GM21390 (cell line): ENCODE data around the gene CLP1.
"Not testable (repeated sequence)": the region's sequence is repeated elsewhere in the genome, so short reads cannot be mapped to it uniquely, and the experiment has no call there.

Source experiments
- ATAC-seq: cut with Tn5 transposase; IDR thresholded peaks from one replicate; pipeline ENCODE4 v1.9.1; 2021; ENCODE audit not compliant: unreplicated experiment

The CLP1 gene

DNA sequence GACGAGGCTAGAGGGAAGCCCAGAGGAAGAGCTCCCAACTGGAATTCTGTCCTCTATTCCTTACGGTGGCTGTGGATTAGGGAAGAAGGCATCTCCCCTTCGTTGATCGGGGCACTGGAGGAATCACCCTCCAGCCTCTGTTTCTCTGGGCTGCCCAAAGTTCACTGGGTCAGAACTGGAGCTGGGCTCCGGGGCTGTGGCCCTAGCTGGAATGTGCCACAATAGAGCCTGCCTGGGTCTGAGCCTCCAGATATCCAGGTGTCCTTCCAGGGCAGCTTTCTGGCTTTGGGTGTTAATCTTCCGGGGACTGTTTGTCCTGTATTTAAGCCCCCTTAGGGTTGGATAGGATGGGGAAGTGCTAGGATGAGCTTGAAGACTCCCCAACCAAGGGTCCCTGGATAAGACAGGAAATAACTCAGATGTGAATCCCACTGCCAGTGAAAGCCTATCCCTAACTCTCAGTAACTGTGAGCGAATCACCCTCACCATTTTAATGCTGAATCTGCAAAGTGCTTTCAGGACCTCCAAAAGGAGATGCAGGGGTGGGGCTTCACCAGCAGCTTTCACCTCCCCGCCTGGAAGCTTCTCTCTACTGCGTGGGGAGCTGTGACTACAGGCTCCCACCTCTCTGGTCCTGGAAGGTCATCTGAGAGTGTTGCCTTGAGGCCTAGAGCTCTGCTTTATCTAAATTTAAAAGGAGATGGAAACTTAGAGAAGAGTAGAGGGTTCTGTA, 17.3 kb upstream of the CLP1 start:
- no peak for ATAC-seq

DNA sequence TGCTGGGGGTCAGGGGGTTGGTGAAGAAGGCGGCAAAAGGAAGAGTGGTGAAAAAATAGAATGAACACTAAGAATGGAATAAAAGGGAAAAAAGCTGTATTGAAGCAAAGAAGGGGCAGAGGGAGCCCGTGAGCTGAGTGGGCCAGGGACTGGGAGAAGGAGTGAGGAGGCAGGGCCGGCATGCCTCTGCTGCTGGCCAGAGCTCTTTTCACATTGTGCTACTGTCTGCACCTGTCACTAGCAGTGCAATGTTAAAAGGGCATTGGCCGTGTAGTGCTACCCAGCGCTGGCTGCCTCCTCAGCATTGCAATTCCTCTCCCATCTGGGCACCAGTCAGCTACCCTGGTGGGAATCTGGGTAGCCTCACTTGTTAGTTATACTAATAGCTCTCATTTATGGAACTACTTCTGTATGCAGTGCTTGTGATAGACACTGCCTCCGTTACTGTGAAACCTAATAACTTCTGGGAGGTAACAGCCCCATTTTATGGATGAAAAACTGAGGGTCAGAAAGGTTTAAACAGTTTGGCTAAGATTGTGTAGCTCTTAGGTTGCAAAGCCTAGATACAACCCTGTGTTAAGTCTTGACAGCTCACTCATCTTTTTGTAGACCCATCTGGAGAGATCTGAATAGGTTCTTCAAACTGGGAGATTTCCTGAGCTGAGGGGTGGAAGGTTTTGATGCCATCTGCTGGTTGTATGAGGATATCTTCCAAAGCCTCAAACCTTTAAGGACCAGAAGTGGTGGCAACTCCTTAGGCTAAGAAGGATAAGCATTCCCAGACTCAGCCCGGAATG, 16.4 kb upstream of the CLP1 start:
- ATAC-seq: no peak

DNA sequence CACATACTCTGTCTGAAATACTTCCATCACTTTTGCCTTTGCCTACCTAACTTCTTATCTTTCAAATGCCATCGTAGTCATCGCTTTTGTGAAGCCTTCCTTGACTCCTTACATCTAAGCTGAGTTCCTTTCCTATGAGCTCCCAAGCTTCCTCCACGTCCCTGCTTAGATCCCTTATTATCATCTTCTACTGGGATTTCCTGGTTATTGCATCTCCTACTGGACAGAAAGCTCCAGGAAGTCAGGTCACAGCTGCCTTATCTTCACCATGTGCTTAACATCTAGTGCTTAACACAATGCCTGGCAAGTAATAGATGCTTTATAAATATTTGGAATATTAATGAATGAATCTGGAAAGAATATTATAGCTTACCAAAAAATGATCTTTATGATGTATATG, 13.8 kb upstream of the CLP1 start:
- no peak for ATAC-seq

DNA sequence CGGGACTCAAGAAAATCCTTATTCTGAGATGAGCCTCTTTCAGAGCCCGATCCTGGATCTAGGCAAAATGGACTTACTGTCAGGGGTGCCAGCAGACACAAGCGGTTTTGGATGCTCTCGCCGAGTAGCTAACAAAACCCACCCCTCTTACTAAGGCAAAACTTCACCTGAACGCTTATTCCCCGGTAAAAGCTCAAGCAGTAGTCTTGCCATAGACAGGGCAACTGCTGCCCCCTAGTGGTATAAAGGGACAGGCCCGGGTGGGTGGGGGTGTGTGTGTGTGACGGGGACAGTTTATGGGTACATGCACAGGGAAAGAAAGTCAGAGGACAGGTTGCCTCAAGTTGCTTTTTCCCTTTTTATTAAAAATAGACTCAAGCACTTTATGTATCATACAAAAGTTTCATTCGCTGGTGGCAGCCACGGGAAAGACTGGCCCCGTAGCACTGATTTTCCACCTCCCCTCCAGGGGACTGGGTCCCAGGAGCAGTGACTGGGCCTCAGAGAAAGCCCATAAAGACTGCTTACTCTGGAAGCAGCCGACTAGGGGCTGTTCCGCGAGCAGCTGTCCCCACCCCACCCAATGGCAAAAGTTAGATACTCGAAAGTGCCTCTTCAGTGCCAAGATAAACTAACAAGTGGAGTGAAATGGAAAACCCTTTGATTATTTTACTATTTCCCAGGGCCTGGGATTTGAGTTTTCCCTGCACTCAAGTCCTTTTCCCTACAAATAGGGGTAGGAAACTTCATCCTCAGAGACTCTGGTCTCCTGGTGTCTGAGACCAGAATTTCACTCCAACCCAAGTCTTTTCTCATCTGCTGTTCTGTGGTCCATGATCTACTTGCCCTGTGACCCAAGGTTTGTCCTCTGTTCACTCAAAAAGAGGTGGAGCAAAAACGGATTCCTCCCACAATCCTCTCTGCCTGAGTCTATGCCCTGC, 12.5 kb upstream of the CLP1 start:
- ATAC-seq: peak; percentile 60

DNA sequence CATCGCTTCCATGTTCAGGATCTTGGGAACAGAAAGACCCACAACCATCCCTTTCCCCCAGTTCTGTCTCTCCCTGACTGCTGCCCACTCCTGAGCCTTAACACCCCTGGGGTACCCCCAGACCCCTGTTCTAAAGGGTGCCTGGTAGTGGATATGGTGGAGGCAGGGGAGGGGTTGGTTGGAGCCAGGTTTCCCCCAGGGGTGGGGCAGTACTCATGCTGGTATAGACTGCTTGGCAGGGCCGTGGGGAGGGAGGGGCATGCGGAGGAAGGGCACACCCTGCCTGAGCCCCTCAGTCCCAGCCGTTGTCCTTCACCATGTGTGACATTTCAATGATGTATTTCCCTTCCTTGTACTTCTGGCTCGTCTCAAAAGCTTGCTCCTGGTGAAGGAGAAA, 11.9 kb upstream of the CLP1 start:
- no peak for ATAC-seq

DNA sequence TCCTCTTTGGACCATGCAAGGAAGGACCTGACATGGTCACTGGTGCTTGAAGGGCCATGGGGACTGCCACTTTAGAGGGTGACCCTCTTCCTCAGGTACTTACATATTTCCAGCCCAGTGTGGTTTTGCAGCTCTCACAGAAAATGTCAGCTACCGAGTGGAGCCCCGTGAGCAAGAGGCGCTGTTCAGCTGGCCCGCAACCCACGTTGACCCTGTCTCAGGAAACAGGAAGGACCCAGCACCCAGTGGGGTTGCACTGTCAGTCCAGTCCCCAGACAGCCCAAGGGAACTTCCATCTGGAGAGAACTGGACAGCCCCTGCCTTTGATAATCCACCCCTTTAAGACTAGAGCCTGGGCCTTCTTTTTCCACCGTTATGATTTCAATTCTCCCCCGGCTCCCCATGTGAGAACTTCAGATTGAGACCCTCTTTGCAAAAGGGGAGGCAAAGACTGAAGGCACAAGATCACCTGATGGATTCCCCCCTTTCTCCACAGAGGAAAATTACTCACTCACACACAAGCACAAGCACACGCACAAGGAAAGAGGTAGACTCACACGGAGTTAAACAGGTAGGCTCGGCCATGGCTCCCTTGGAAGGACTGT, 11.3 kb upstream of the CLP1 start:
- ATAC-seq: no peak

DNA sequence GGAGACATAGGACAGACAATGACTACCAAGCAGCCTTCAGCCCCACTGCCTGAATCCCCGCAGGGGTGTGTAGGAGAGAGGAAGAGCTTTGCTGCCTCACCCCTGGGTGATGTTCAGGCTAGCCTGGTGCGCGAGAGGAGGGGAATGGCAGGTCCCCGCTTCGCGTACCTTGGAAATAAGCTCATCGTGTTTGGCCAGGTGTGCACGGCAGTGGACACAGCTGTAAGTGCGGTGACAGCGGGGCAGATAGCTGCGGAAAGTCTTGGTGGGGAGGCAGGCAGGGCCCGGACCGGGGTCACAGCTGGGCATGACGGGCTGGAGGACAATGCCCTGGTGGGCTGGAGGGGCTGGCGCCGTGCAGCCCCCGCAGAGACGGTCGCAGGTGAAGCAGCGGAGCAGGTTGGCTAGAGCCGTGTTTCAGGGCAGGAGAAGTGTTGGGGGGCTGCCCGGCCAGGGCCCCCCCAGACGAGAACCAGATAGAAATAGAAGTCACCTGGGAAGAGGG, 10.7 kb upstream of the CLP1 start:
- ATAC-seq: no peak

DNA sequence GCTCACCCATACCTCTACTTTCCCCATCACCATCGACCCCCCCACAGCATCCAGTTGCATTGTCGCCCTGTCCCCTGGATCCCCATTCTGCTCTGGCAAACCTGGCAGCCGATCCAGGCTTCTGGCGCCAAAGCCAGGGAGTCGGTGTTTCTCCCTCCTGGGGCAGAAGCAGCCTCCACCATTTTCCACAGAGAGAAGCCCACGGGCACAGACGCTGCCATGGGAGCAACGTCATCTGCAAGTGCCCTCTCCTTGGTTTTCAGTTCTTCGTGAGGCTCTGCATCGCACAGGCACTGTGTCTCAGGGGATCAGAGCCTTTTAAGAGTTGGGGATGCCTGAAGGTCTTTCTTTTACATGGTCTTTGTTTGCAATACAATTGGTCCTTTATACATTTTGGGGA, 10.2 kb upstream of the CLP1 start:
- no peak for ATAC-seq

DNA sequence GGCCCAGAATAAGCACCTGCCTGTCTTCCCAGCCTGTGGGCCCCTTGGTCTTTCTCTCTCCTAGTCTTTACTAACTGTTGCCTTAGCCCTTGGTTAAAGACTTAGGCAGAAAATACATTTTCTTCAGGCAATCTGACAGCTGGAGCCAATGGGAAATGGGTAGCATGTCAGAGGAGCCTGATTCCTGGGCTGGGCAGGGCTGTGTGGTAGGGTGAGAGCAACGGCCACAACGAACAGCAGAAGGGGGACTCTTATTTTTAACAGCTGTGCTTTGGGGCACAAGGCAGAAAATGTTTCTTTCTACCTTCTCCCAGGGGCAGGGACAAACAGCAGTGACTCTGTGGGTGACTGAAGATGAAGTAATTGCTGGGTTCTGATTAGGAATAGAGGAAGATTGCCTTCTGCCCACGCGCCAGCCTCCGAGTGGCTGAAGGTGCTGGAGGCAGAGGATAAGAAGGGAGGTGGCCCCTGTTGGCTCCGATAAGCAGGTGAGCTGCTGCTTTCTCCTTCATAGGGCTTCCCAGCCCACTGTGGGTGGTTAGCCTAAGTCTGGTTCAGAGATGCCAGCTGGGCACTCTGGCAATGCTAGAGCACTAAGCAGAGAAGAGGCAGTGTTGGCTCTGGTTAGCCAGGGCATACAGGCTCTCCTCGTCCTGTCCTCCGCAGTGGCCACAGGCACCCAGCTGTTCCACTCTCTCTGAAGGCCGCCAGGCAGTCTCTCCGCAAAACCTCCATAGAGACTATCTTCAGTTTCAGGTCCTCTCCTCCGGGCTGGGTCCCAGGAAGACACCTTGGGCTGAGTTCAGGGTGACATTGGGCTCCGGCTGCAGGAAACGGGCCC, 9.4 kb upstream of the CLP1 start:
- no peak for ATAC-seq

DNA sequence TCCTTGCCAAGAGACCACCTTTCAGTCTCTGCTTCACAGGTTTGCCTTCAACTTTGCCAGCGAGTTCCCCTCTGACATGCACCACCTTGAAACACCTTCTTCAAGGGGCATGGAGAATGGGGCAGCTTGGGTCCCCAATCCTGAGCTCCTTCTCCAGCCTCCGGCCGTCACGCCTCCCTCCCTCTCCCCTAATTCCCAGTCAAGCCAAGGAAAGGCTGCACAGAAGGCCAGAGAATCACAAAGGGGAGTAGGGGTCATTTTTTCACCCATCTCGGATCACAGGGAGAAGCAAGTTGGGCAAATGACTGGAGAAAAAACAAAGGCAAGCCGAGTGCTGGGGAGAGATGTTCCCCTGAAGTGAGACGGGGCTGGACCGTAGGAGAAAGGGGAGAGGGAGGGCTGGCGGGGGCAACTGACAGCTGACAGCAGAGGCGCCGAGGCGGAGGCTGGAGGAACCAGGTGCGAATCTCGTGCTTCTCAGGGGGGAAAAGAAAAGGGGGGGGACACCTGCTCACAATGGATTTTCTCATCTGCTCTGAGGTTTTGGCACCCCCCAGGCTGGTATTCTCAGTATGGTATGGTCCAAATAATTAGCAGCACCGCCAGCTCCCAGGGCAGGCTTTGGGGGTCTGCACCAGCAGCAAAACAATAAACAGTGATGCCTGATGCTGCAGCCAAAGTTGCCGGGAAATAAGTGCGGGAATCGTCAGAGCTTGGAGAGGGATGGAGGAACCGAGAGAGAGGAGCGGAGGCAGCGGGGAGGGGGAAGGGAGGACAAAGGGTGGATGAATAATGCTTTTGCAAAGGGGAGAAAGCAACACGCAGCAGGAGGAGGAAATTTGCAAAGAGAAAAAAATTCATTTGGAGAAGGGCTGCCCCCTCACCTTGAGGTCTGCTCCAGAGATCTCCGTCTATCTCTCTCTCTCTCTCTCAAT, 8.5 kb upstream of the CLP1 start:
- ATAC-seq: no peak

DNA sequence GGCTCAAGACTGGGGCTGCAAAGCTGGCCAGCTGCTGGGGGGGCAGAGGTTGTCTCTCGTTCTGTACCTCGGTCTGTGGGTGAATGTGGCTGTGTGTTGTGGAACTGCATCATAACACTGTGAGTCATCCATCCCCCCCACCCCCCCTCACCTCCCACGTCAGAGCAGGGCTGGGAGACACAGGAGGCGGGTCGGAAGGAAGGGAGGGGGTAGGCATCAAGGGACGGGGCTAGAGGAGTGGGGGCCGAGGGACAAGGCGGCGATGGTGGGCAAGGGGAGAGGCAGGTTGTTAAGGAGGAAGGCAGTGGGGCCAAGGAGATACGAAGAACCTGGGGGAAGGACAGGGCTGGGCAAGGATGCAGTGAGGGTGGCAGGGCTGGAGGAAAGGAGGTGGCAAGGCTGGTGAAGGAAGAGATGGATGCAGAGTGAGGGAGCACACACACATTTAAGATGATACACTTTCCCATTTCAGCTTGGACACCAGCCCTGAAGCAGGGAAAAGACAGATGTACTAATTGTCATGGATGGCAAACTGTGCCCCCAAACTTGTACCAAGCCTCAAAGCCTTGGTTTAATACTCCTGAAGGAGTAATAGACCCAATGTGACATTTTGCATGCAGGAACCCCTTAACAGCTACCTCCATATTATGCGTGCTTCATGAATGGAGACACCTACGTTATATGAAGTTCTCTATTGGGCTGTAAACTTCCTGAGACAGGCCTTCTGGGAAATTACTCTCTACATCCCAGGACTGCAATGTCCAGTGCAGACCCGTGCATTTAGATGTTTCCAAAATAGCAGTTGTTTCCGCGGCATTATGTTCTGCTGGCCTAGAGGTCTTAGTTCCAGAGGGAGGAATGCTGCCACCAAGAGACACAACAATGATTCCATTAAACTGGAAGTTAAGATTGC, 7.5 kb upstream of the CLP1 start, which contains the start of gene YPEL4:
TSS of gene YPEL4 (minus strand) at position 87 of the 913 bp plus-strand sequence. CDS start 2,805 bp downstream, outside the sequence.
- no peak for ATAC-seq

DNA sequence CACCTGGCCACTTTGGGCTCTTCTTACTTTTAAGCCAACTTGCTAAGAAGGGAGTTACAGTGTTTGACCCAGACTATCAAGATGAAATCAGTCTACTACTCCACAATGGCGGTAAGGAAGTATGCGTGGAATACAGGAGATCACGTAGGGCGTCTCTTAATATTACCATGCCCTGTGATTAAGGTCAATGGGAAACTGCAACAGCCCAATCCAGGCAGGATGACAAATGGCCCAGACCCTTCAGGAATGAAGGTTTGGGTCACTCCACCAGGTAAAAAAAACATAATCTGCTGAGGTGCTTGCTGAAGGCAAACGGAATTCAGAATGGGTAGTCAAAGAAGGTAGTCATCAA, 6.8 kb upstream of the CLP1 start:
- ATAC-seq: no peak

DNA sequence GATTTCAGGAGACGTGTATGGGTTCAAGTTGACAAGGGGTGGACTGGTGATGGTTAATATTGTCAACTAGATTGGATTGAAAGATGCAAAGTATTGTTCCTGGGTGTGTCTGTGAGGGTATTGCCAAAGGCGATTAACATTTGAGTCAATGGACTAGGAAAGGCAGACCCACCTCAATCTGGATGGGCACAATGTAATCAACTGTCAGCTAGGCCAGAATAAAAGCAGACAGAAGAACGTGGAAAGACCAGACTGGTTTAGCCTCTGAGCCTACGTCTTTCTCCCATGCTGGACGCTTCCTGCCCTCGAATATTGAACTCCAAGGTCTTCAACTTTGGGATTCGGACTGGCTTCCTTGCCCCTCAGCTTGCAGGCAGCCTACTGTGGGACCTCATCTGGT, 6.2 kb upstream of the CLP1 start:
- no peak for ATAC-seq

DNA sequence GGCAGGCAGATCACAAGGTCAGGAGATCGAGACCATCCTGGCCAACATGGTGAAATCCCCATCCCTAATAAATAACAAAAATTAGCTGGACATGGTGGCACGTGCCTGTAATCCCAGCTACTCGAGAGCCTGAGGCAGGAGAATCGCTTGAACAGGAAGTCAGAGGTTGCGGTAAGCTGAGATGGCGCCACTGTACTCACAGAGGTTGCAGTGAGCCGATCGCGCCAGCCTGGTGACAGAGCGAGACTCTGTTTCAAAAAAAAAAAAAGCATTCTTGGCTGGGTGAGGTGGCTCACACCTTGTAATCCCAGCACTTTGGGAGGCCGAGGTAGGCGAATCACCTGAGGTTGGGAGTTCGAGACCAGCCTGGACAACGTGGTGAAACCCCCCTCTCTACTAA, 5.3 kb upstream of the CLP1 start:
- ATAC-seq: not testable (repeated sequence)

DNA sequence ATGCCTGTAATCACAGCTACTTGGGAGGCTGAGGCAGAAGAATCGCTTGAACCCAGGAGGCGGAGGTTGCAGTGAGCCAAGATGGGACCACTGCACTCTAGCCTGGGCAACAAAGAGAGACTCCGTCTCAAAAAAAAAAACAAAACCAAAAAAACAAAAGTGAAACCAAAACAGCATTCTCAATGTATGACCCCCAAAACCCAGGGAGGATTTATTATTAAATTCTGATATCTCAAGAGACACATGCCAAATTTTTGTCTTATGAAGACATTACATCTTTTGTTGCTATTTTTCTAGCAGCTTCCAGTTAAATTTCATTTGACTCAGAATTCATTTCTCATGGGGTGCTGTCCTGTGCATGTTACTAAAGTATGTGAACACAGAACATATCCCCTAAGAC, 4.9 kb upstream of the CLP1 start:
- no peak for ATAC-seq

DNA sequence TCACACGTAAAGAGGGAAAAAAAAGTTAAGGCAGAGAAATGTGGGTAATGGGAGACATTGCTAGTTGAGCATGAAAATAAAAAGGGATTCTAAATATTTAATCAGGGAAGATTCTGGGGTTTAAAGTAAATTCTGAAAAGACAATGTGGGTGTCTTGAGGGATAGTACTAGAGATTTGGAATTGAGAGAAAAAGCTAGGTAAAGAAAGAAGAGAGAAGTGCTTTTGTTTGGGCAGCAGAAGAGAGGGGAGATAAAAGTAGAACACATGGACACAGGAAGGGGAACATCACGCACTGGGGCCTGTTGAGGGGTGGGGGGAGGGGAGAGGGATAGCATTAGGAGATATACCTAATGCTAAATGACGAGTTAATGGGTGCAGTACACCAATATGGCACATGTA, 4.4 kb upstream of the CLP1 start:
- ATAC-seq: no peak

DNA sequence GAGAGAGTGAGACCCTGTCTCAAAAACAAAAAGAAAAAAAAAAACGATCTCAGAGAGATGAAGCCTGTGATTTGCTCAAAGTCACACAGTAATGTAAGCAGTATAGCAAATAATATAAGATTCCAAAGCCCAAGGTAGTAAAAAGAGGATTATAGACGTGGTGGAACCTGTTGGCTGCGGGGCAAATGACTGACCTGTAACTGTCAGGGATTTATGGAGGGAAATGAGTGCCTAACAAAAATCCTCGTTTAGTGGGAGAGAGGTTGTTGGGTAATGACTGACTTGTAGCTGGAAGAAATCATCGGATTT, 723 bp upstream of the CLP1 start:
- no peak for ATAC-seq

DNA sequence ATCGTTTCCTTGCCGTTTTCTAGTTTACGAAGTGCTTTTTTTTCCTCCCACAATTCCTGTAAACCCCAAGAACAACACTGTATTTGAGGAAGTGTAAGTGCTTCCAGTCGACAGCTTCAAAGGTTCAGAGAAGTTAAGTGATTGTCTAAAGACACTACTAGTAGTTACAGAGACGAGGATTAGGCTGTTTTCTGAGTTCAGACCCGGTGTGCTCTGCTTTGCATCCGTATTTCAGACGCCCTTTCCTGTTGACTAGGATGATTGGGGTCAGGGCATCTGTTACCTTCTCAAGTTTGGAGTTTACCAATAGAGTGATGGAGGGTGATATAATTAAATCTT, 430 bp downstream of the CLP1 start:
- no peak for ATAC-seq
